ENCODE results near the gene SLITRK4. TPM values are rescaled to one million over a fixed set of nuclear protein-coding genes. Genes with fewer than 3 reads are reported as not detected.

SLITRK4 gene
- total and polyA plus RNA-seq, 4 donors: 0.03 to 0.28 (median 0.08) TPM; not detected in 1

GRCh38 chrX:143683486-143683885, 47.6 kb upstream of the SLITRK4 start:
- TF ChIP-seq HNF4A (conservative IDR thresholded peaks at IDR 0.05) (no peak), JUND (IDR thresholded peaks at IDR 0.05) (no peak), CTCF (IDR thresholded peaks at IDR 0.05; ENCODE audit: low read depth, low read length, missing input control) (no peak), EGR1 (IDR thresholded peaks at IDR 0.05; ENCODE audit: low read depth in 2 of 2) (no peak), RAD21 (IDR thresholded peaks at IDR 0.05) (no peak)
- Histone ChIP-seq H3K9ac (ENCODE audit: low read depth in 1 of 2, low read length in 2 of 2) (no peak overlapping the region), H3K36me3 (ENCODE audit: control insufficient read depth in 4 of 4, insufficient read depth in 3 of 4, low read depth in 1 of 4, low read length in 3 of 4) (no peaks in the 10 kb centered on the region), H3K9me3 (ENCODE audit: control insufficient read depth in 4 of 4, low read length in 3 of 4) (no peaks in the 10 kb centered on the region), H3K27me3 (ENCODE audit: control insufficient read depth in 4 of 4, insufficient read depth in 4 of 4, low read length in 3 of 4) (no peaks in the 10 kb centered on the region), H3K4me3 (ENCODE audit: low read depth in 1 of 3, low read length in 3 of 3) (no peak overlapping the region), H3K27ac (ENCODE audit: low read depth in 1 of 2, low read length in 2 of 2) (no peak overlapping the region), H3K4me1 (ENCODE audit: control insufficient read depth in 4 of 4, insufficient read depth in 4 of 4, low read length in 3 of 4) (no peaks in the 10 kb centered on the region)
- WGBS: 67% methylated on average over 3 of the region's 3 CpGs
- DNase-seq (ENCODE audit: low spot score): no peak

- H3K27me3 ChIP-seq (ENCODE audit: control insufficient read depth in 4 of 4, insufficient read depth in 4 of 4, low read length in 3 of 4): no peaks in the 10 kb centered on the region
- 74% methylated on average over 4 of the region's 4 CpGs for WGBS
- H3K9ac ChIP-seq (ENCODE audit: low read depth in 1 of 2, low read length in 2 of 2): no peak overlapping the region
- DNase-seq (ENCODE audit: low spot score): no peak
- no peak overlapping the region for H3K4me3 ChIP-seq (ENCODE audit: low read depth in 1 of 3, low read length in 3 of 3)
- no peak overlapping the region for H3K27ac ChIP-seq (ENCODE audit: low read depth in 1 of 2, low read length in 2 of 2)
- no peaks in the 10 kb centered on the region for H3K36me3 ChIP-seq (ENCODE audit: control insufficient read depth in 4 of 4, insufficient read depth in 3 of 4, low read depth in 1 of 4, low read length in 3 of 4)
- H3K4me1 ChIP-seq (ENCODE audit: control insufficient read depth in 4 of 4, insufficient read depth in 4 of 4, low read length in 3 of 4): no peaks in the 10 kb centered on the region
- no peaks in the 10 kb centered on the region for H3K9me3 ChIP-seq (ENCODE audit: control insufficient read depth in 4 of 4, low read length in 3 of 4)
- no peak for TF ChIP-seq ATF3 (IDR thresholded peaks at IDR 0.05)
- no peak for TF ChIP-seq FOXA2 (IDR thresholded peaks at IDR 0.05)
- TF ChIP-seq NR2F2 (IDR thresholded peaks at IDR 0.05): no peak
- no peak for TF ChIP-seq YY1 (IDR thresholded peaks at IDR 0.05)
- no peak for TF ChIP-seq CTCF (IDR thresholded peaks at IDR 0.05; ENCODE audit: low read depth, low read length, missing input control)
- no peak for TF ChIP-seq JUND (IDR thresholded peaks at IDR 0.05)
- no peak for TF ChIP-seq FOXA1 (IDR thresholded peaks at IDR 0.05)
- TF ChIP-seq SP1 (IDR thresholded peaks at IDR 0.05): no peak
- TF ChIP-seq EGR1 (IDR thresholded peaks at IDR 0.05; ENCODE audit: low read depth in 2 of 2): no peak
- TF ChIP-seq RXRA (IDR thresholded peaks at IDR 0.05): no peak
- TF ChIP-seq RAD21 (IDR thresholded peaks at IDR 0.05): no peak
Observed at GRCh38 chrX:143674926-143675325, 39.0 kb upstream of the SLITRK4 start.

GRCh38 chrX:143669395-143669794, 33.5 kb upstream of the SLITRK4 start:
- 7% methylated on average over 5 of the region's 5 CpGs for WGBS
- H3K27me3 ChIP-seq (ENCODE audit: control insufficient read depth in 4 of 4, insufficient read depth in 4 of 4, low read length in 3 of 4): peaks cover 0 to 6% (median 0%) of the 10 kb centered on the region in 4 donors
- H3K27ac ChIP-seq (ENCODE audit: low read depth in 1 of 2, low read length in 2 of 2): no peak overlapping the region
- H3K9ac ChIP-seq (ENCODE audit: low read depth in 1 of 2, low read length in 2 of 2): no peak overlapping the region
- TF ChIP-seq CTCF (IDR thresholded peaks at IDR 0.05; ENCODE audit: low read depth, low read length, missing input control): peak; percentile 30
- TF ChIP-seq FOXA2 (IDR thresholded peaks at IDR 0.05): no peak
- TF ChIP-seq TAF1 (conservative IDR thresholded peaks at IDR 0.05): no peak
- peak; percentile 33 to 66 for TF ChIP-seq RAD21 (IDR thresholded peaks at IDR 0.05)
- no peak overlapping the region for H3K4me3 ChIP-seq (ENCODE audit: low read depth in 1 of 3, low read length in 3 of 3)
- DNase-seq (ENCODE audit: low spot score): no peak
- H3K4me1 ChIP-seq (ENCODE audit: control insufficient read depth in 4 of 4, insufficient read depth in 4 of 4, low read length in 3 of 4): no peaks in the 10 kb centered on the region
- H3K36me3 ChIP-seq (ENCODE audit: control insufficient read depth in 4 of 4, insufficient read depth in 3 of 4, low read depth in 1 of 4, low read length in 3 of 4): no peaks in the 10 kb centered on the region
- no peaks in the 10 kb centered on the region for H3K9me3 ChIP-seq (ENCODE audit: control insufficient read depth in 4 of 4, low read length in 3 of 4)

Data from liver (tissue), 9 donors.